ENCODE measurements around the gene RUSC2.

DNA sequence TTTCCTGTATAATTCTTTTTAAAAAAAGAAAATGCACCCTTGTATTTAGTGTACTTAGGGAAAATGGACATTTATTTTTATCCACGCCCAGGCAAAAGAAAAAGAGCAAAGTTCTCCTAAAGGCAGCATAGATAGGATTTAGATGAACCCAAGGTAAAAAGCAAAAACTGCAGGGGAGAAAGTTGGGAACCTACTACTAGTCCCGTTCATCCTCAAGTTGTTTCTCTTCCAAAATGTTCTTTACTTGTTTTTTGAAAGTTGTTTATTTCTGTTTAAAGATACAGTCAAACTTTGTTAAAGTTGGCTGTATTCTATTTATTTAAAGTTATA is 9.8 kb downstream of the RUSC2 start:
- TF ChIP-seq, protein P1, sequence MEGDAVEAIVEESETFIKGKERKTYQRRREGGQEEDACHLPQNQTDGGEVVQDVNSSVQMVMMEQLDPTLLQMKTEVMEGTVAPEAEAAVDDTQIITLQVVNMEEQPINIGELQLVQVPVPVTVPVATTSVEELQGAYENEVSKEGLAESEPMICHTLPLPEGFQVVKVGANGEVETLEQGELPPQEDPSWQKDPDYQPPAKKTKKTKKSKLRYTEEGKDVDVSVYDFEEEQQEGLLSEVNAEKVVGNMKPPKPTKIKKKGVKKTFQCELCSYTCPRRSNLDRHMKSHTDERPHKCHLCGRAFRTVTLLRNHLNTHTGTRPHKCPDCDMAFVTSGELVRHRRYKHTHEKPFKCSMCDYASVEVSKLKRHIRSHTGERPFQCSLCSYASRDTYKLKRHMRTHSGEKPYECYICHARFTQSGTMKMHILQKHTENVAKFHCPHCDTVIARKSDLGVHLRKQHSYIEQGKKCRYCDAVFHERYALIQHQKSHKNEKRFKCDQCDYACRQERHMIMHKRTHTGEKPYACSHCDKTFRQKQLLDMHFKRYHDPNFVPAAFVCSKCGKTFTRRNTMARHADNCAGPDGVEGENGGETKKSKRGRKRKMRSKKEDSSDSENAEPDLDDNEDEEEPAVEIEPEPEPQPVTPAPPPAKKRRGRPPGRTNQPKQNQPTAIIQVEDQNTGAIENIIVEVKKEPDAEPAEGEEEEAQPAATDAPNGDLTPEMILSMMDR (IDR thresholded peaks at IDR 0.05; ENCODE audit: low read depth, low read length), result no peak
- no peak for TF ChIP-seq POLR2A (IDR thresholded peaks at IDR 0.05; ENCODE audit: extremely low read depth, insufficient read length)
- TF ChIP-seq MYC (IDR thresholded peaks at IDR 0.05; ENCODE audit: low read depth, low read length), result no peak

Measured in NB4 (cell line).